GM18519 (cell line): ENCODE results near the gene PAX5.

Experiments used
- ATAC-seq: cut with Tn5 transposase; IDR thresholded peaks from one replicate; pipeline ENCODE4 v1.9.1; 2021; ENCODE audit warnings: mild to moderate bottlenecking, moderate library complexity; ENCODE audit not compliant: unreplicated experiment, low FRiP score

PAX5 gene

DNA sequence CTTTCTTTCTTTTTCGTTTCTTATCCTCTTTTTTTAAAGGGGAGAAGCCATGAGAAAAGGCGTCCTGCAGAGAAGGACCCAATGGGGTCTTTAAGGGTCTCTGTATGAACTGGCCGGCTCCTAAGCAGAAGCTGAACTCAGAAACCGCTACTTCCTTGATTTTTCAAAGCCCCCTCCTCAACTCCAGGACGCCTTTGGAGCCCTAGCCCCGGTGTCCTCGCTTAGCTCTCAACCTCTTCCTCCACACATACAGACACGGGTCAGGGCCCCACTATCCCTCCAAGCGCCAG is 8.3 kb downstream of the PAX5 start:
- ATAC-seq: no peak

DNA sequence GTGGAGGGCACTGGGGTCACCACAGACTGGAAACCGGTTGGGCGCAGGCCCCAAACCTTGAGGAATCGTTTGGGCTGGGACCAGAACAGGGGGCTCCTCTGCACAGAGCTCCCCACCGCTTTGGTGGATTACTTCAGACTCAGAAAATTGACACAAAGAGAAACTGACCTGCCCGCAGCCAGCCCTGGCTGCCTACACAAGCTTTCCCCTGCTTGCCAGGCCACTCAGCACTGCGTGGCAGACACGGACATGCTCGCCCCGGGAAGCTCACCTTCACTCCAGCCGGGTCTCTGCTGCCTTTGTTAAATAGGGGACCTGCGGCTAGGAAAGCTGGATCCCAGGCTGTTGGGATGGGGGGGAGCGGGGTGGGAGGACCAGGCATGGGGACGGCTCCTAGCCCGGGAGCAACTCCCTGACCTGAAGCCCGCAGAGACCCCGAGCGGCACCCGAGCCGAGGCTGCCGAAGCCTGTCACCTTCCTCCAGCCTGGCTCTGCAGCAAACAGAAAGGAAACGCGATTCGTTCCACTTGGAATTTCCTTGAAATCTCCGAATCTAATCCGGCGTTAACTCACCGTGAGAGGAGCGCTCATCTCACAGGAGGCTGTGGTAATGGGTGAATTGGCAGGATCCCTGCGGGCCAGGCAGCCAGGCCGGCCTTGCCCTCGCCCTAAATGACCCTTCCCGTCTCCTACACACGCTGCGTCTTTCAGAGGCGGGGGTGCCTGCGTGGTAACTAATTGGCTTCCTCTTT is 8.8 kb downstream of the PAX5 start:
- no peak for ATAC-seq

DNA sequence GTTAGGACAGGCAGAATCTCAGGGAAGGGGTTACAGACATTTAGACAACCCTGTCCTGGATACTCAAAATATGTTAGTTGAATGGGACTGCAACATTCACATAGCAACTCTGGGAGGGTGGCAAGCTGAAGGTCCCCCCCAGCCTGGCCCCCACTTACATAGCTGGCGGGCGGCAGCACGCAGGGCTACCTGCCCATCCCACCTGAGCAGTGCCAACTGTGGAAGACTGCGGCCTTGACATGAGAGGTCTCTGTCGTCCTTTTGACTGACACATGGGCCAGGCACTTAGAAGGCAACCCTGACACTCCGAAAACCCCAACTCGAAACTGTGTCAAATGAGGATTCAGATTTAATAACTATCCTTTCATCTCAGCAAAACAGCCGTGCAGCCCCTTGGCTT is 16.5 kb downstream of the PAX5 start:
- ATAC-seq: no peak

DNA sequence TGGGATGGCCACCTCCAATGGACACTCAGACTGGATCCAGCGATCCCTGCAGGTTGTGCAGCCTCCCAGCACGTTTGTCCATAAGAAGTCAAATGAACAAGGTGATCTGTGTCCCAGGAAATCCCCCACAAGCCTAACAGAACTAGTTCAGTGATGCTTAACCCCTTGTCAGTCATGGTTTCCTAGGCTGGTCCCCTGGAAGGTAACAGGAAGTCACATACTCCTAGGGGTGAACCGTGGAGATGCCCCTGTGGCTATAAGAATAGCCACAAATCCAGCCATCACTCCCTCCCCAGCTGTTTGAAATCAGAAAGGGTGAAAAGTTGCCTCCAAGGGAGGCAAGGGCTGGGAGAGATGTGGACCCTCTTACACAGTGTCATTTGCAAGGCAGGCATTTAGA is 22.5 kb downstream of the PAX5 start:
- ATAC-seq: no peak

DNA sequence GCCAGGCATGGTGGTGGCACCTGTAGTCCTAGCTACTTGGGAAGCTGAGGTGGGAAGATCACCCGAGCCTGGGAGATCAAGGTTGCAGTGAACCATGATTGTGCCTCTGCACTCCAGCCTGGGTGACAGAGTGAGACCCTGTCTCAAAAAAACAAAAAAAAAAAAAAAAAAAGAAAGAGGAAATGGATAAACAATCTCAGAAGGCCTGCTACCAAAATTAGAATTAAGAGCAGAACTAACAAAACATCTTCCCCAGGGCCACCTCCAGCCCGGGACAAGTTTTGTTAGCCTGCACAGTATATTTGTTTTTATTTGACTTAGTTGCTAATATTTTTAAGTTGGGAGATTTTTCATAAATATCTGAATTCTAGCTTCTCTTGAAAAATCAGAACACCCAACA is 23.1 kb downstream of the PAX5 start:
- ATAC-seq: no peak

DNA sequence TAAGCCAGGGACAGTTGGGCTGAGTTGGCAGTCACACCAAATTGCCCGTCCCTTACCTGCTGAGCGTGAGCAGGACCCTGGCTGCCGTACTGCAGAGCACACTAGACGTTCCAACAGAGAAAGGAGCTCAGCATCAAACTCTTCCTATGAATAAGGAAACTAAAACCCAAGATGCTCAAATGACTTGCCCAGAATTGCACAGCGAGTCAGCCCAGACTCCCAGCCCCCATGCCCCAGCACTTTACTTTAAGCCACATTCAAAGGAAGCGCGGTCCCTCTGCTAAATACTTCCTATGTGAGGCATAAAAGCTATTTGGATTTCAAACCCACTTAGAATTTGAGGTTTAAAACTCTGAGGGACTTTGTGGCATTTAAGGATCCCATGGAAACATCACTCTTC is 23.9 kb downstream of the PAX5 start:
- no peak for ATAC-seq

DNA sequence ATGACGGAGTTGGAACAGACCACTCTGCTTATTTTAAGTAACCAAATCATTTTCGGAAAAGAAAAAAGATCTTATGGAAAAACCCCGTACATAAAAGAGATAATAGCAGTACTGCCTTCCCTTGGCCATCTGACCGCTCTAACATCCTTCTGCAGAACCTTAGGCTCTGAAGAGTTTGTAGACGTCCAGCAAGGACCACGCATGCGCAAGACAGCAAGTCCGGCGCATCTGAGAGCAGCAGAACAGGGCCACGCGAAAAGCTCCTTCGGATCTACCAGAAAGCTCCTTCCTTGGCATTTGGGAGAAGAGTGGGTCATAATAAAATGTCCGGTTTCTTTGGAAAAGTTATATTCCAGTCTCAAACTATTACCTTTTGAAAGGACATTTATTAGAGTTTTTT is 26.8 kb downstream of the PAX5 start:
- ATAC-seq: no peak

DNA sequence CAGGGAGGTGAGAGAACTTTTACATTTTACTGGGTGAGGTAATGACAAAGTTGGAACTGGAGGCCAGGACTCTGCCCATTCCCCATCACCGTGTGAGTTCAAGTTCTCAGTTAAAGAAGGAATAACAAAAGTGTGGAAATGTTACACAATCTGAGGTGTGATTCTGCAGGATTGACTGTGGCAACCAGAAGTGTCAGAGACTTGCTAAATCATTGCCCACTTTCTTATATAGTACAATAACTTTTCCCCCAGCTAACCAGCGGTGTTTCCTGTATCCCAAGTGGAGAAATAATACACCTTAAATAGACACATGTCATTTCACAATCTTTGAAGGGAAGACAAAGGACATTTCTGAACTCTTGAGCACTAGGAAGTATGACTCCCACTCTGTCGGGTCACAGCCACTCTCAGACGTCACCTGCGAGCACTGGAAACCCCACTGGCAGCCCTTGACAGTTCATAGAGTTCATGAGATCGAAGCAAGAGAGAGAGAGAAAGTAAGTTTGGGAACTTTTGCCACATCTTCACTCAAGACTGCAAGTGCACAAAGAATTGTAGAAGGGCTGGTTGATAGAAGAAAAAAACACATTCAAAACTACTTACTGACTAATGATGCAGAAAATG is 28.4 kb downstream of the PAX5 start:
- ATAC-seq: peak; percentile 38

DNA sequence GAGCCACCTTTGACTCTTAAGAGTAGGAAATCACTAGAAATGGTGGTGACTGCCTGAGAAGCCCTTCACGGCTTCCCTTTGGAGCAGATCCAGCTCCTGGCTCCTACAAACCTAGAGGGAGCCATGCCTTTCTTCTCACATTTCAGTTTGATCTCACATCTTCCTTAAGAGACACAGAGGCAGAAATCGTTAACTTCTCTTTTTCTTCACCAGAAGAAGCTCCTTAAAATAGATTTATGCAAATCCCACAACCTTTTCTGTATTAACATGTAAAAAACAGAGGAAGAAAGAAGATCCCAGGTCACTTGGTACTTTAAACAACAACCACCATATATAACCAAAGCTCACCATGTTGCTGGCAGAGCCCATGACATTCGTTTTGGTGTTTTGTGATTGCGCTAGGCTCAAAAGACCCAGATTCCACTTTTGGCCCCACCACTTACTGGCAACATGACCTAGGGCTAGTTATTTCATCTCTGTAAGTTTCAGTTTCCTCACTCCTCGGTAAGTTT is 29.6 kb downstream of the PAX5 start:
- no peak for ATAC-seq

DNA sequence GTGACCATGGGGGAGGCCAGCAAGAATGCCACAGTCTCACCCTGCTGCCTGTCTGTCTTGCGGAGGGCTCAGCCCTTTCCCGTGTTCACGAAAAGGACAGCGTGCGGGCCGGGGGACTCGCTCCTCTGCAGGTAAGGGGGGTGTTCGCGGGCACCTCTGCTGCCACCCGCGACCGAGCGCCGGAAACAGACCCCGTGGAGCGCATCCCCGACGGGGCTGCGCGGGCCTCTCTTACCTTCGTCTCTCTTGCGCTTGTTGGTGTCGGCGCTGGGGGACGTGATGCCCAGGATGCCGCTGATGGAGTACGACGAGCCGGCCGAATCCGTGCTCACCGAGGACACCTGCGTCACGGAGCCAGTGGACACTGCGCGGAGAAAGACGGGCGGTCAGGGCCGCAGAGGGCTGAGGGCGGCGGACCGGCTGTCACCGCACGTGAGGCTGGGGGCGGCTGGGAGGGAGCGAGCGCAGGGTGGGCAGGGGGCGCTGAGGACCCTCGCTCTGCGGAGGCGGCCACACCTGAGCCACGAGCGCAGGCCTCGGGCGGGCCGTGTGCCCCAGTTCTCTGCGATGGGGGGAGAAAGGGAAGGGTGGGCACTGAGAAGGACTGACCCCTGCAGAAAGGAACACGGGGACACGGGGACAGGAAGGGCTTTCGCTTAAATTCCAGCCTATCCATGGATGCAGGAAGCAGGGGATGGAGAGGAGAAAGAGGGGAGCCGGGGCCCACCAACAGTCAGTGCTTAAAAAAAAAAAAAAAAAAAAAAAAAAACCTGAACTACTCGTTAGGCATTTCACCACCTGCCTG is 31.5 kb downstream of the PAX5 start:
- ATAC-seq: no peak

DNA sequence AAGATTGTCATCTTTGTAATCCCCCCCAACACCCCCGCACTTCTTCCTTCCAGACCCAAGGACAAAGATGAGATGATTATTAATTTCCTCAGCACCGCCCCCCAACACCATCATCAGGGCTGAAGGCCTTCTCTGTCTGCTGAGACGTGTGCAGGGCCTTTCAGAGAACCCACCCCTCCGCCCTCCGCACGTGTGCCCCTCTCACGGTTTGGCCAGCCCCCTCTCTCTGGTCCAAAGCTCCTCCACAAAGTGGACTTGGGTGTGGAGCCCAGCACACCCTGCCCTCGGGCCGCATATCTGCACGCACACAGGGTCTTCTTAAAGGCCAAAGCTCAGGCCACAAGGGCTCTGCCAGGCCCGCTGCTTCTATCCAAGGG is 32.0 kb downstream of the PAX5 start:
- no peak for ATAC-seq

DNA sequence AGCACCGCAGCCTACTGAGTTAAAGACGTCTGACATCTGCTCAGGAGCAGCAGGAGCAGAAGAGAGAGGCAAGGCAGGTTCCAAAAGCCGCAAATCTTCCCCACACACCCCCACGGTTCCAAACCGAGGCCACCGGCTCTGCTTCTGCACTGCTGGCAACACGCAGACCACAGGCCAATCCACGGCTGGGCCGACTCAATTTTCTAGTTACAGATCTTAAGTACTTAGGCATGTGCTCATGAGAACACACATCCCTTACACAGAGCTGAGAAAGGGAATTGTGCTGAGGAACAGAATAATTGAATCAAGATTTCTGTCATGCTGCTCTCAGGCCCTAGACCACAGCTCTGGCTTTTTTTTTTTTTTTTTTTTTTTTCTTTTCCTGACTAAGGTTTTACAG is 32.6 kb downstream of the PAX5 start:
- no peak for ATAC-seq

DNA sequence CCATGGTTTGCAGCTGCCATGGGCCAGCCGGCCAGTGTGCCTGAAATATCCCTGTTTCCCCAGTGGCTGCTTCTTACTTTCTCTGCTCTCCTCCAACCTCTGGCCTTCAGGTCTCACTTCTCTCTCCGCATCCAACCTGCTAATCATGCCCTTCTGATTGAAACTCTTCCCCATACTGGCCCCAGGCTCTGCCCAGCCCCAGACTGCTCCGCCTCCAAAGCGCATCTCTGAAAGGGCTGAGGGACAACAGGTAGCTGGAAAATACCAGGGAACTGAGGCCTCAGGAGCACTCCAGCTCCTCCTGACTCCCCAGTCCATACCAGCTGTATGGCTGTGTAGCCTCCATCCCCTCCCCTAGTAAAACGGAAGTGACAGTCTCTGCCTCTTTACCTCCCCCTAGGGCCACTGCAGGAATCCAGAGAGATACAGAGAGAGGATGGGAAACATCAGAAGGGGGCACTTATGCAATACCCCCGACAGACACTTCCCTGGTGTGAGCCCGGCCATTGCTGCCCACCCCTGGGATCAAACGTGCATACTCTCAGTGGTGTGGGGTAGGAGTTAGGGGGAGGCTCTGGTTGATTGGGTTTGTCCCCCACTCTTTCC is 34.2 kb downstream of the PAX5 start:
- no peak for ATAC-seq

DNA sequence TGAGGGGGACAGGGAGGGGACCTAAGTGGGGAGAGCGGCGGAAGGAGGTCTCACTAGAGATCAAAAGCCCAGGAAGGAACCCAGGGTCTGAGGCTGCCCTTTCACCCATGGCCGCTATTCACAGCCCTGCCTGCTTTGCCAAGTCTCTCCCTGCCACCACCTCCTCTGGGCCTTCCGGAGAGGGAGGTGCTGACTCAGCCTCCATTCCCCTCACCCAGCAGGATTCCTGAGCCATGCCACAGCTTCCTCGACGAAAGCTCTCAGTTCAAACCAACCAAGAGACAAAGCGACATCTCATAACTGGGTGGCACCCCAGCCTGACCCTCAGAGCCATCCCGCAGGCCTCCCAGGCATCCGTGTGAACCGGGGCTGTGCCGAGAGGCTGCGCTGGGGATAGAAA is 36.7 kb downstream of the PAX5 start:
- no peak for ATAC-seq

DNA sequence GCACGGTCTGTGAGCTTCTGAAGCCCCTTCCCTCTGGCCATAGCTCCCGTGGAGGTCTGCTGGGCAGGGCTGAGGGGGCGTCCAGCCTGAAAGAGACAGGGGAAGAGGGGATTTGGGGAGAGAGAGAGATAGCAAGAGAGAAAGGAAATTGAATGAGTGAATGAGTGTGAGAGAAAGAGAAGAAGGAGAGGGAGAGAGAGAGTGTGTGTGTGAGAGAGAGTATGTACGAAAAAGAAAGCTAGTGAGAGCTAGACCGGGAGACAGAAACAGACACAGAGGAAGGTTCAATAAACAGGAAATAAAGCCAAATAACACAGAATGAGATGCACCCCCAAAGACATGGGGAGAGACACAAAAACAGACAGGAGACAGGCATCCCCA is 37.4 kb downstream of the PAX5 start:
- no peak for ATAC-seq

DNA sequence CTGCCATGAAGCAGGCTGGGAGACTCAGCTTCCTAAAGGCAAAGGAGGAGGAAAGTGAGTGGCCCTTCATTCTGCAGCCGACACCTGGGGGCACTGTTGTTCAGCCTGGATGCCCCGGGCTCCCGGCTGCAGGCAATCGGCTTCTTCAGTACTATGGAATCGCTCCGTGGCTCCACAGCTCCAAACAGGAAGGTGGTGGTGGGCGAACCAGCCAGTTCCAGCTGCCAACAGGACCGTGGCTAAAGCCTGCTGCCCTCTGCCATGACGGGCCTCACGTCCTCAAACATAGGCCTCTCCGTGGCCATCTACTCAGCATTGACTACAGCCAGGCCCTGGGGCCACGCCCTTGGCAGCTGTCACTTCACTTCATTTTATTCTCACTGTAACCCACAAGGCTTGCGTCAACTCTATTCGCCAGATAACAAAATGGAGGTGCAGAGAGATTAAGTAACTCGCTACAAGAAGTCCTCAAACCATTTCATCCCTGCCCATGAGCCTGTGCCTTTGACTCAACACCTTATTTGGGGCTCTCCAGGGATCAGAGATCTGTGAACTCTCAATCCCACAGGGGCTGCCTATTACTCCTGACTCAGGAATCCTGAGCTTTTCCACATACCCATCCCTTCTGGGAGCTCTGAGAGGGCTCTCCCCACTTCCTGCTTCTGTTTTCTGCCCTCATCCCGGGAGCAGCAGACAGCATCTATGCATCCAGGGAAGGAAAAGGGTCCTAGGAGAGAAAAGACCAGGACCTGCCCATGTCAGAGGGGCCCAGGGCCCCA is 38.0 kb downstream of the PAX5 start:
- ATAC-seq: peak; percentile 31

DNA sequence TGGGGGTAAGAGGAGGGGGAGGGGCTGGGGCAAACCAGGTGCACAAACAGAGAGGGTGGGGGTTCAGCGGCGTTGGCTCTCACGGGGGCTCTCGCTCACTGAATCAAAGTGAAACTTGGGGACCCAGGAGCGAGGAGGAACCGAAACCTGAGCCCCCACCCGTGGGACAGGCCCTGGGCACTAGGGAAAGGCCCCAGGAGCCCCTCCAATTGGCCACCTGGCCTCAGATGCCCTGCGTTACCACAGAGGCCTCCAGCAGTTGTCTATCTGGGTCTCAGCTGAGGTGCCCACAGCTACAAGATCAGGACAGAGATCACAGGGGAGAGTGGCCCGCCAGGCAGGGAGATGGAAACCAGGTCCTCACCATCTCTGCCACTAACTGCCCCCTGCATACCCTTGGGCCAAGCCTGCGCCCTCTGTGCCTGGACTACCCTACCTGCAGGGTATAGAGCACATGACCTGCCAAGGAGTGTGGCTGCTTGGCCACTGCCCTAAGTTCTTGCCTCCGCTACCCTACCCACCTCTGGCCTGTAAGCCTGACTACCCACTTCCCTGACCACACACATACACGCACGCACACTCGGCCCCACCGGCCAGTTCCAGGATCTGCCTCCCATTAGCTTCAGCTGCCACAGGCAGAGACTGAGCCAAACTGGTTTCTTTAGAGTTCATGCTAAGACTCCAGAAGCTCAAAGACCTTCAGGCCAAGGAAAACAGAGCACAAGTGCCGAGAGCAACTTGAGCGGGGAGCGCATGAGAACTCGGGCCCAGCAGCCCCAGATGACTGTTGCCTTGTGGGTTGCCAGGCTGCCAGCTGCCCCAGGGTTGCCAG is 39.9 kb downstream of the PAX5 start:
- ATAC-seq: peak; percentile 39

DNA sequence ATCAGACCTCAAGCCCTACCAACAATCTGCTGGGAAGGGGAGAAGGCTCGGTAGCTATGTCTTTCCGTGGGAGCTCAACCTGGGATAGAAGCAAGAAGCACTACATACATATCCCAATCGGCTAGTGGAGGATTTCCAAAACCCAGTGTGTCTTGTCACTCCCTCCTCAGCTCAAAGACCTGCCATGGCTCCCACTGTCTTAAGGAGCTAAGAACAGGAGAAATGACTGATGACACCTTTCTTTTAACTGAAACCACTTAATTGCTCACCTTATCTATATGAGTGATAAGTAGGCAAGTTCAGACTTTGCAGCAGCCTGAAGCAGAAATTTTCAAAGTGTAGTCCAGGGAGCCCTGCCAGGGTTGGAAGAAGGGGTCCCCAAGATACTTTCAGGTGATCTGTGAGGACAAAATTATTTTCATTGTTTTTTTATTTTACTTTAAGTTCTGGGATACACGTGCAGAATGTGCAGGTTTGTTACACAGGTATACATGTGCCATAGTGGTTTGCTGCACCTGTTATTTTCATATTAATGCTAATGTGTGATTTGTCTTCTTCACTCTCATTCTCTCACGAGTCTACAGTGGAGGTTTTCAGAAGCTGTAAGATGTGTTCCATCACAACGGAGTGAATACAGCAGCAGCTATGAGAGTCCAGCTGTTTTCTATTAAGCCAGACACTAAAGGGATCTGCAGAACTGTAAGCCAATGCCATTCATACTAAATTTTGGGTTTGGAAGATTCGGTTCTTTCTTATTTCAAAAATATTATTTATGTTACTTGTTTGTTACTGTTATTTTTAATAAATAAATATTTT is 41.4 kb downstream of the PAX5 start:
- ATAC-seq: no peak
